WTC11 (cell line): Measurements from ENCODE around the gene CDCP1. TPM values are rescaled to one million over a fixed set of nuclear protein-coding genes. Genes with fewer than 3 reads are reported as not detected.

ENCODE experiments used
- ATAC-seq: fragments of 200-7000 bp; cut with Tn5 transposase; 2 replicates; pipeline ENCODE4 v1.10.0; 2021; ENCODE audit warnings: mild to moderate bottlenecking, moderate library complexity
- CTCF ChIA-PET: fragments of 300-600 bp; sonication (Branson Sonifier 250); formaldehyde crosslinking; loops from one replicate; lab custom pipeline; 2021; ENCODE audit warnings: antibody characterized with exemption; lab: Charles Lee
- POLR2A ChIA-PET: fragments of 350-600 bp; sonication (Branson Sonifier 250); formaldehyde crosslinking; loops from one replicate; lab custom pipeline; 2021; ENCODE audit warnings: antibody characterized with exemption; lab: Charles Lee
- DNase-seq: peaks from one replicate; pipeline ENCODE4 v3.0.0; 2021; ENCODE audit warnings: low spot score
- H3K27ac Mint-ChIP-seq: 2 replicates; pipeline ENCODE4 v1.8.0; 2021; ENCODE audit warnings: mixed read lengths
- H3K27me3 Mint-ChIP-seq: 2 replicates; pipeline ENCODE4 v1.8.0; 2021; ENCODE audit warnings: low read depth, mild to moderate bottlenecking, moderate library complexity, mixed read lengths
- H3K36me3 Mint-ChIP-seq: 2 replicates; pipeline ENCODE4 v1.8.0; 2021; ENCODE audit warnings: mixed read lengths
- H3K4me1 Mint-ChIP-seq: 2 replicates; pipeline ENCODE4 v1.8.0; 2022; ENCODE audit warnings: mixed read lengths
- H3K4me3 Mint-ChIP-seq: 2 replicates; pipeline ENCODE4 v1.8.0; 2021; ENCODE audit warnings: mild to moderate bottlenecking, moderate library complexity, mixed read lengths
- H3K9me3 Mint-ChIP-seq: 2 replicates; pipeline ENCODE4 v1.8.0; 2021; ENCODE audit warnings: mixed read lengths
- ESRRA ChIP-seq: sonication (generic); formaldehyde crosslinking; IDR thresholded peaks from 2 replicates; pipeline ENCODE4 v1.8.1; 2022; ENCODE audit warnings: mild to moderate bottlenecking, missing genetic modification reagents, borderline replicate concordance
- ETV6 ChIP-seq: sonication (generic); formaldehyde crosslinking; IDR thresholded peaks from 2 replicates; pipeline ENCODE4 v1.8.1; 2022; ENCODE audit warnings: mild to moderate bottlenecking, missing genetic modification reagents
- FOXK1 ChIP-seq: sonication (generic); formaldehyde crosslinking; IDR thresholded peaks from 2 replicates; pipeline ENCODE4 v1.8.0; 2022; ENCODE audit warnings: mild to moderate bottlenecking, moderate library complexity, missing genetic modification reagents
- KAT7 ChIP-seq: sonication (generic); formaldehyde crosslinking; IDR thresholded peaks from 2 replicates; pipeline ENCODE4 v1.8.1; 2023; ENCODE audit warnings: missing genetic modification reagents, mild to moderate bottlenecking, borderline replicate concordance
- MYBL2 ChIP-seq: sonication (generic); formaldehyde crosslinking; IDR thresholded peaks from 2 replicates; pipeline ENCODE4 v1.8.1; 2023; ENCODE audit warnings: mild to moderate bottlenecking, moderate library complexity, missing genetic modification reagents
- NR2C2 ChIP-seq: sonication (generic); formaldehyde crosslinking; IDR thresholded peaks from 2 replicates; pipeline ENCODE4 v1.8.0; 2022; ENCODE audit warnings: mild to moderate bottlenecking, missing genetic modification reagents
- SMAD4 ChIP-seq: sonication (generic); formaldehyde crosslinking; IDR thresholded peaks from 2 replicates; pipeline ENCODE4 v1.8.0; 2022; ENCODE audit warnings: mild to moderate bottlenecking, missing genetic modification reagents
- SOX15 ChIP-seq: fragments of 250-450 bp; sonication (Bioruptor Pico); IDR thresholded peaks from 2 replicates; pipeline ENCODE4 v1.9.0; 2021; ENCODE audit warnings: mild to moderate bottlenecking
- TP53 ChIP-seq: sonication (generic); formaldehyde crosslinking; IDR thresholded peaks from 2 replicates; pipeline ENCODE4 v1.8.1; 2023; ENCODE audit warnings: mild to moderate bottlenecking, missing genetic modification reagents
- ZBTB21 ChIP-seq: sonication (generic); formaldehyde crosslinking; IDR thresholded peaks from 2 replicates; pipeline ENCODE4 v1.8.1; 2023; ENCODE audit warnings: mild to moderate bottlenecking, missing genetic modification reagents, borderline replicate concordance
- ZNF423 ChIP-seq: fragments of 250-450 bp; sonication (Bioruptor Pico); IDR thresholded peaks from 2 replicates; pipeline ENCODE4 v2.1.2; 2022; ENCODE audit warnings: mild to moderate bottlenecking, moderate library complexity
- total RNA-seq: library from RNA; stranded (reverse); gene quantifications from 3 replicates; pipeline ENCODE4 v1.2.3, GENCODE V29; 2021
- TF ChIP-seq, protein P1 (sequence below): fragments of 250-450 bp; sonication (Bioruptor Pico); IDR thresholded peaks from 2 replicates; pipeline ENCODE4 v1.9.0; 2021; ENCODE audit warnings: mild to moderate bottlenecking, borderline replicate concordance
- TF ChIP-seq, protein P2 (sequence below): sonication (generic); formaldehyde crosslinking; IDR thresholded peaks from 2 replicates; pipeline ENCODE4 v1.8.1; 2023; ENCODE audit warnings: mild to moderate bottlenecking, moderate library complexity, missing genetic modification reagents
- TF ChIP-seq, protein P3 (sequence below): sonication (generic); formaldehyde crosslinking; IDR thresholded peaks from 2 replicates; pipeline ENCODE4 v1.8.0; 2022; ENCODE audit warnings: mild to moderate bottlenecking, missing genetic modification reagents
- TF ChIP-seq, protein P4 (sequence below): fragments of 250-450 bp; sonication (Bioruptor Pico); IDR thresholded peaks from 2 replicates; pipeline ENCODE4 v1.9.0; 2021; ENCODE audit warnings: mild to moderate bottlenecking

The CDCP1 gene
- total RNA-seq, 1 experiment from 2014 or later: 14.6 TPM

DNA sequence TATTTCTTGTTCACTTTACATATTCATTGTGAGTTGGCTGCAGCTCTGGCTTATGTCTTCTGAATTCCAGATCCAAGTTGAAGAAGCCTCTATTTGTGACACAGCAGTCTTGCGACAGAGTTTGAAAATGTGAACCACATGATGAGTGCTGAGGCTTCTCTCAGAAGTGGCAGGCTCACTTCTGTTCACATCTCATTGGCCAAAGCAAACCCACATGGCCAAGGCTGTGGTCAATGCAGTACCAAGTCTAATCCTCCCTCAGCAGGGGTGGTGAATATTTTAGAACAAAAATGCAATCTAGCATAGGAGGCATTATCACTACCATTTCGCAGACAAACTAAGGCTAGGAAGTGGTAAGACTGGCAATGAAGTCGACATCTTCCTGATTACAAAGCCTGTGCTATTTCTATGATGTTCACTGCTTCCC is 45.2 kb downstream of the CDCP1 start (continued):
- TF ChIP-seq, protein P1, sequence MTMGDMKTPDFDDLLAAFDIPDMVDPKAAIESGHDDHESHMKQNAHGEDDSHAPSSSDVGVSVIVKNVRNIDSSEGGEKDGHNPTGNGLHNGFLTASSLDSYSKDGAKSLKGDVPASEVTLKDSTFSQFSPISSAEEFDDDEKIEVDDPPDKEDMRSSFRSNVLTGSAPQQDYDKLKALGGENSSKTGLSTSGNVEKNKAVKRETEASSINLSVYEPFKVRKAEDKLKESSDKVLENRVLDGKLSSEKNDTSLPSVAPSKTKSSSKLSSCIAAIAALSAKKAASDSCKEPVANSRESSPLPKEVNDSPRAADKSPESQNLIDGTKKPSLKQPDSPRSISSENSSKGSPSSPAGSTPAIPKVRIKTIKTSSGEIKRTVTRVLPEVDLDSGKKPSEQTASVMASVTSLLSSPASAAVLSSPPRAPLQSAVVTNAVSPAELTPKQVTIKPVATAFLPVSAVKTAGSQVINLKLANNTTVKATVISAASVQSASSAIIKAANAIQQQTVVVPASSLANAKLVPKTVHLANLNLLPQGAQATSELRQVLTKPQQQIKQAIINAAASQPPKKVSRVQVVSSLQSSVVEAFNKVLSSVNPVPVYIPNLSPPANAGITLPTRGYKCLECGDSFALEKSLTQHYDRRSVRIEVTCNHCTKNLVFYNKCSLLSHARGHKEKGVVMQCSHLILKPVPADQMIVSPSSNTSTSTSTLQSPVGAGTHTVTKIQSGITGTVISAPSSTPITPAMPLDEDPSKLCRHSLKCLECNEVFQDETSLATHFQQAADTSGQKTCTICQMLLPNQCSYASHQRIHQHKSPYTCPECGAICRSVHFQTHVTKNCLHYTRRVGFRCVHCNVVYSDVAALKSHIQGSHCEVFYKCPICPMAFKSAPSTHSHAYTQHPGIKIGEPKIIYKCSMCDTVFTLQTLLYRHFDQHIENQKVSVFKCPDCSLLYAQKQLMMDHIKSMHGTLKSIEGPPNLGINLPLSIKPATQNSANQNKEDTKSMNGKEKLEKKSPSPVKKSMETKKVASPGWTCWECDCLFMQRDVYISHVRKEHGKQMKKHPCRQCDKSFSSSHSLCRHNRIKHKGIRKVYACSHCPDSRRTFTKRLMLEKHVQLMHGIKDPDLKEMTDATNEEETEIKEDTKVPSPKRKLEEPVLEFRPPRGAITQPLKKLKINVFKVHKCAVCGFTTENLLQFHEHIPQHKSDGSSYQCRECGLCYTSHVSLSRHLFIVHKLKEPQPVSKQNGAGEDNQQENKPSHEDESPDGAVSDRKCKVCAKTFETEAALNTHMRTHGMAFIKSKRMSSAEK: no peak
- TF ChIP-seq TP53 (no peak), MYBL2 (CRISPR knock-in tag) (no peak), ZBTB21 (CRISPR knock-in tag) (no peak)

DNA sequence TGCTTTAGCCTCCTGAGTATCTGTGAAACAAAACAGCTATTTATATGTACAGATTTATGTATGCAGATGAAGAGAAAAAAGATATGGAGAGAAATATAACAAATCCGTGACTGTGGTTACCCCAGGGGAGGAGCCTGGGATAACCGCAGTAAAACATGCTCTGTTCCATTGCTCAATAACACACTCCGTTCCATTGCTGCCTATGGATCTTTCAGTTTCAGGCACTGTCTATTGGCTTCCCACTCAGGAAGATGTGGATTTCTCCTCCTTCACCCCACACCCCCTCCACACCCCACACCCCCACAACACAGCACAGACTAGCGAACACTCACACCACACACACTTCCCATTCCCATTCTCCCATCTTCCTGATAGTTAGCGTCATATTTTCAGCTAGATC is 47.9 kb downstream of the CDCP1 start:
- CTCF ChIA-PET: interaction anchor here (1.5 kb wide), 1 partner anchor 112 kb away, joined by 5 read pairs; no protein-coding TSS in a partner anchor
- H3K27ac Mint-ChIP-seq: no peak overlapping the region
- peaks cover 21% of the 10 kb centered on the region for H3K36me3 Mint-ChIP-seq
- H3K9me3 Mint-ChIP-seq: no peaks in the 10 kb centered on the region
- ATAC-seq: no peak
- DNase-seq: no peak
- H3K27me3 Mint-ChIP-seq: no peaks in the 10 kb centered on the region
- H3K4me1 Mint-ChIP-seq: no peaks in the 10 kb centered on the region
- TF ChIP-seq NR2C2 (CRISPR knock-in tag): no peak
- no peak for TF ChIP-seq KAT7 (CRISPR knock-in tag)
- TF ChIP-seq SOX15 (CRISPR knock-in tag): no peak
- no peak for TF ChIP-seq ETV6 (CRISPR knock-in tag)
- TF ChIP-seq, all 79 proteins: peak for 0
- POLR2A ChIA-PET: no interaction called here
- no peak overlapping the region for H3K4me3 Mint-ChIP-seq

DNA sequence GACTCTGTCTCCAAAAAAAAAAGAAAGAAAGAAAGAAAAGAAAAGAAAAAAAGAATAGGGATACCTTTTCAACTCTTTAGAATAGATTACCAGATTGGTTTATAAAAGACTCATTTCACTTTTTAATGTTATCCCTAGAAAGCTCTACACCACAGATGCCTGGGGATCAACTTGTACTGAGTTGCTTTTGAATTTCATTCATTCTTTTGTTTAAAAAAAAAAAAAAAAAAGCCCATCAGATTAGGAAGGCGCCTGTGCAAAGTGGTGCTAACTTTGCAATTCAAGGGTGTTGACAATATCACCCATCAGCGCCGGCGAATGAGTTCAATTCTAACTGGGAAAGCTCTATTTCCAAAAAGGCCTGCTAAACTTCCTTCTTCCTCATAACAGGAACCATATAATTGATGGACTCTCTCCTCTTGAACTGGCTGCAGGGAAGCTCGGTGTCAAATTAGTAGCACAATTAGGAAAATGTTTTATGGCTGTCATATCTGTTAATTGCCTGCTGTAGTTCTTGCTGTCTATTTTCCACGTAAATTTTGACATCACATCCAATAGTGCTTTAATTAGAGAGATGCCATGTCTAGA is 48.8 kb downstream of the CDCP1 start:
- DNase-seq (no peak), ATAC-seq (no peak)
- Mint-ChIP-seq H3K4me1 (no peaks in the 10 kb centered on the region), H3K27me3 (no peaks in the 10 kb centered on the region), H3K36me3 (peaks cover 20% of the 10 kb centered on the region), H3K4me3 (no peak overlapping the region), H3K9me3 (no peaks in the 10 kb centered on the region), H3K27ac (no peak overlapping the region)
- CTCF ChIA-PET: interaction anchor here (0.7 to 1.5 kb wide), 2 partner anchors 19 to 113 kb away, joined by 4 to 5 read pairs; no protein-coding TSS in a partner anchor
- TF ChIP-seq SOX15 (CRISPR knock-in tag) (no peak), SMAD4 (no peak), ZNF423 (CRISPR knock-in tag) (no peak), FOXK1 (CRISPR knock-in tag) (no peak), ESRRA (CRISPR knock-in tag) (no peak), ETV6 (CRISPR knock-in tag) (no peak)
- TF ChIP-seq, protein P2, sequence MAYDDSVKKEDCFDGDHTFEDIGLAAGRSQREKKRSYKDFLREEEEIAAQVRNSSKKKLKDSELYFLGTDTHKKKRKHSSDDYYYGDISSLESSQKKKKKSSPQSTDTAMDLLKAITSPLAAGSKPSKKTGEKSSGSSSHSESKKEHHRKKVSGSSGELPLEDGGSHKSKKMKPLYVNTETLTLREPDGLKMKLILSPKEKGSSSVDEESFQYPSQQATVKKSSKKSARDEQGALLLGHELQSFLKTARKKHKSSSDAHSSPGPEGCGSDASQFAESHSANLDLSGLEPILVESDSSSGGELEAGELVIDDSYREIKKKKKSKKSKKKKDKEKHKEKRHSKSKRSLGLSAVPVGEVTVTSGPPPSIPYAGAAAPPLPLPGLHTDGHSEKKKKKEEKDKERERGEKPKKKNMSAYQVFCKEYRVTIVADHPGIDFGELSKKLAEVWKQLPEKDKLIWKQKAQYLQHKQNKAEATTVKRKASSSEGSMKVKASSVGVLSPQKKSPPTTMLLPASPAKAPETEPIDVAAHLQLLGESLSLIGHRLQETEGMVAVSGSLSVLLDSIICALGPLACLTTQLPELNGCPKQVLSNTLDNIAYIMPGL (CRISPR knock-in tag): no peak
- TF ChIP-seq, protein P3, sequence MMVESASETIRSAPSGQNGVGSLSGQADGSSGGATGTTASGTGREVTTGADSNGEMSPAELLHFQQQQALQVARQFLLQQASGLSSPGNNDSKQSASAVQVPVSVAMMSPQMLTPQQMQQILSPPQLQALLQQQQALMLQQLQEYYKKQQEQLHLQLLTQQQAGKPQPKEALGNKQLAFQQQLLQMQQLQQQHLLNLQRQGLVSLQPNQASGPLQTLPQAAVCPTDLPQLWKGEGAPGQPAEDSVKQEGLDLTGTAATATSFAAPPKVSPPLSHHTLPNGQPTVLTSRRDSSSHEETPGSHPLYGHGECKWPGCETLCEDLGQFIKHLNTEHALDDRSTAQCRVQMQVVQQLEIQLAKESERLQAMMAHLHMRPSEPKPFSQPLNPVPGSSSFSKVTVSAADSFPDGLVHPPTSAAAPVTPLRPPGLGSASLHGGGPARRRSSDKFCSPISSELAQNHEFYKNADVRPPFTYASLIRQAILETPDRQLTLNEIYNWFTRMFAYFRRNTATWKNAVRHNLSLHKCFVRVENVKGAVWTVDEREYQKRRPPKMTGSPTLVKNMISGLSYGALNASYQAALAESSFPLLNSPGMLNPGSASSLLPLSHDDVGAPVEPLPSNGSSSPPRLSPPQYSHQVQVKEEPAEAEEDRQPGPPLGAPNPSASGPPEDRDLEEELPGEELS: no peak
- TF ChIP-seq, protein P4, sequence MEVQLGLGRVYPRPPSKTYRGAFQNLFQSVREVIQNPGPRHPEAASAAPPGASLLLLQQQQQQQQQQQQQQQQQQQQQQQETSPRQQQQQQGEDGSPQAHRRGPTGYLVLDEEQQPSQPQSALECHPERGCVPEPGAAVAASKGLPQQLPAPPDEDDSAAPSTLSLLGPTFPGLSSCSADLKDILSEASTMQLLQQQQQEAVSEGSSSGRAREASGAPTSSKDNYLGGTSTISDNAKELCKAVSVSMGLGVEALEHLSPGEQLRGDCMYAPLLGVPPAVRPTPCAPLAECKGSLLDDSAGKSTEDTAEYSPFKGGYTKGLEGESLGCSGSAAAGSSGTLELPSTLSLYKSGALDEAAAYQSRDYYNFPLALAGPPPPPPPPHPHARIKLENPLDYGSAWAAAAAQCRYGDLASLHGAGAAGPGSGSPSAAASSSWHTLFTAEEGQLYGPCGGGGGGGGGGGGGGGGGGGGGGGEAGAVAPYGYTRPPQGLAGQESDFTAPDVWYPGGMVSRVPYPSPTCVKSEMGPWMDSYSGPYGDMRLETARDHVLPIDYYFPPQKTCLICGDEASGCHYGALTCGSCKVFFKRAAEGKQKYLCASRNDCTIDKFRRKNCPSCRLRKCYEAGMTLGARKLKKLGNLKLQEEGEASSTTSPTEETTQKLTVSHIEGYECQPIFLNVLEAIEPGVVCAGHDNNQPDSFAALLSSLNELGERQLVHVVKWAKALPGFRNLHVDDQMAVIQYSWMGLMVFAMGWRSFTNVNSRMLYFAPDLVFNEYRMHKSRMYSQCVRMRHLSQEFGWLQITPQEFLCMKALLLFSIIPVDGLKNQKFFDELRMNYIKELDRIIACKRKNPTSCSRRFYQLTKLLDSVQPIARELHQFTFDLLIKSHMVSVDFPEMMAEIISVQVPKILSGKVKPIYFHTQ (CRISPR knock-in tag): no peak
- POLR2A ChIA-PET: no interaction called here
